ENCODE results near the gene NCAN.
A peak's percentile ranks its signal among the peaks of the same experiment; 100 is the strongest.

NCAN gene

GRCh38 chr19:19185853-19186740 lies 25.7 kb upstream of the NCAN start:
- H3K4me3 ChIP-seq (ENCODE audit: low read depth, low read length): no peak overlapping the region
- peak; percentile 80 for TF ChIP-seq CTCF (conservative IDR thresholded peaks at IDR 0.05; ENCODE audit: low read depth, low read length)
- peak; percentile 67 for DNase-seq (ENCODE audit: low read depth)

- DNase-seq (ENCODE audit: low read depth): no peak
- no peak for TF ChIP-seq CTCF (conservative IDR thresholded peaks at IDR 0.05; ENCODE audit: low read depth, low read length)
- no peak overlapping the region for H3K4me3 ChIP-seq (ENCODE audit: low read depth, low read length)
Observed at GRCh38 chr19:19186742-19187141, 25.0 kb upstream of the NCAN start.

GRCh38 chr19:19191768-19192077 lies 20.0 kb upstream of the NCAN start:
- no peak for TF ChIP-seq CTCF (conservative IDR thresholded peaks at IDR 0.05; ENCODE audit: low read depth, low read length)
- peak overlapping the region; percentile 99 for H3K4me3 ChIP-seq (ENCODE audit: low read depth, low read length)
- DNase-seq (ENCODE audit: low read depth): no peak

- no peak for TF ChIP-seq CTCF (conservative IDR thresholded peaks at IDR 0.05; ENCODE audit: low read depth, low read length)
- peak; percentile 99 for DNase-seq (ENCODE audit: low read depth)
- peak within 1 kb of the TSS; percentile 99 for H3K4me3 ChIP-seq (ENCODE audit: low read depth, low read length)
Observed at GRCh38 chr19:19192078-19192882, 19.5 kb upstream of the NCAN start, which contains the start of the genes BORCS8 and RFXANK. Gene BORCS8, minus strand, starts transcription at chr19:19192152. Its CDS starts 35 bp downstream, at chr19:19192117. Gene RFXANK, plus strand, starts transcription at chr19:19192258. Its CDS starts 1,689 bp downstream, at chr19:19193947.

- no peak for TF ChIP-seq CTCF (conservative IDR thresholded peaks at IDR 0.05; ENCODE audit: low read depth, low read length)
- H3K4me3 ChIP-seq (ENCODE audit: low read depth, low read length): peak overlapping the region; percentile 83
- DNase-seq (ENCODE audit: low read depth): no peak
Observed at GRCh38 chr19:19192910-19193423, 18.8 kb upstream of the NCAN start.

GRCh38 chr19:19193926-19194325 lies 17.8 kb upstream of the NCAN start:
- no peak for DNase-seq (ENCODE audit: low read depth)
- no peak for TF ChIP-seq CTCF (conservative IDR thresholded peaks at IDR 0.05; ENCODE audit: low read depth, low read length)
- no peak overlapping the region for H3K4me3 ChIP-seq (ENCODE audit: low read depth, low read length)

Measured in choroid plexus epithelial cell (primary cell).